ENCODE measurements around the gene TMEM187. TPM values are rescaled to one million over a fixed set of nuclear protein-coding genes. Genes with fewer than 3 reads are reported as not detected.

Gene TMEM187
- polyA plus RNA-seq, 10 donors: 2.6 to 7.9 (median 5.4) TPM

DNA sequence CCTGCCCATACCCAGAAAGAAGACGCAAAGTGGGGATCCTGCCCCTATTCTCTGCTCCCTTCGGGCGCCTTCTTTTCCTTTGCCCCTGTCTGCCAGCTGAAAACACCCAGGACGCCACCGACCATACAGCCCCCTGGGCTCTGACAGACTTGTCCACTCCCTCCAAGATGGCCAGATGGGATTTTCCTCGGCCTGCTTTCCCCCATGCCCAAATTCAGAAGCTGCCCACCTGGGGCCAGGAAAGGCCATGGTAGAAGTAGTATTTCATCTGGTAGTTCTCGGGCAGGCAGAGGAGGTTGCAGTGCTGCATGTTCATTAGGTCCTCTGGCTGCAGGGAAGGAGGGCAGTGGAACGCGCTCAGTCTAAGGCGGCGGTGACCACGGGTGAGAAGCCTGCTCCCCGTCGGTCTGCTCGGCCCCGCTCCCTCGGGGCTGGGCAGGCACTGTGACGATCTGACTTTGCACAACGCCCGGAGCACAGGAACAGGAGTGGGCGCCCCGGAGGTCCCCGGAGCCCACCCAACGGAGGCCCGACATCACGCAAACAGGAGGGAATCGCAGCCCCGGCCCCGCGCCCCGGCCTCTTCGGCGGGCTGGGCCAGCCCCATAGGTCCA lies 38.3 kb upstream of the TMEM187 start:
- DNase-seq: no peak

- DNase-seq: peak; percentile 62 to 84 (median 83)
Measured at GRCh38 chrX:153934762-153935325, 37.7 kb upstream of the TMEM187 start, which contains the start of gene NAA10. TSS of gene NAA10 (minus strand) at chrX:153935037. CDS start at chrX:153934904, 133 bp downstream.

DNA sequence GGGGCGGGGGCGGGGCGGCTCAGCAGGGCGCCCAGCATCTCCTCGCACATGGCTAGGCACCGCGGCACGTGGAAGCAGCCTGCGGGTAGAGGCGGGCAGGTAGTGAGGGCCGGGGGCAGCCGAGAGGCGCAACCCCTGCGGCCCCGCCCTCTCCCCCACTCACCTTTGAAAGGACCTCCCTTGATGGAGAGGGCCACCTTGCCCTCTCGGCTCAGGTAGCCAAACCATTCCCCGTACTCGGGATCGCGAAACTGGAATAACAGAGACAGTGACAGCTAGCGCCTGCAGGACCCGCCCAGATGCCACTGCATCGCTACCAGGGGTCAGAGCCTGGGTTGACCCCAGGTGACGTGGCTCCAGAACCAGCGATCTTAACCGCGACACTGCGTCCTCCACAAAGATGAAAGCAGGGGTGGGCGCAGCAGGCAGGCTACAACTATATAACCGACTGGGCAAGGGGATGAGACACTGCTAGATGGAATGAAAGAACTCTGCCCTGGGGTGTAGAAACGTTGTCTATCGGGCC lies 37.2 kb upstream of the TMEM187 start:
- no peak for DNase-seq

GRCh38 chrX:153937056-153937455 lies 35.5 kb upstream of the TMEM187 start:
- no peak for DNase-seq

GRCh38 chrX:153938226-153938786 lies 34.2 kb upstream of the TMEM187 start:
- no peak for DNase-seq

GRCh38 chrX:153939573-153939972 lies 33.0 kb upstream of the TMEM187 start:
- no peak for DNase-seq

DNA sequence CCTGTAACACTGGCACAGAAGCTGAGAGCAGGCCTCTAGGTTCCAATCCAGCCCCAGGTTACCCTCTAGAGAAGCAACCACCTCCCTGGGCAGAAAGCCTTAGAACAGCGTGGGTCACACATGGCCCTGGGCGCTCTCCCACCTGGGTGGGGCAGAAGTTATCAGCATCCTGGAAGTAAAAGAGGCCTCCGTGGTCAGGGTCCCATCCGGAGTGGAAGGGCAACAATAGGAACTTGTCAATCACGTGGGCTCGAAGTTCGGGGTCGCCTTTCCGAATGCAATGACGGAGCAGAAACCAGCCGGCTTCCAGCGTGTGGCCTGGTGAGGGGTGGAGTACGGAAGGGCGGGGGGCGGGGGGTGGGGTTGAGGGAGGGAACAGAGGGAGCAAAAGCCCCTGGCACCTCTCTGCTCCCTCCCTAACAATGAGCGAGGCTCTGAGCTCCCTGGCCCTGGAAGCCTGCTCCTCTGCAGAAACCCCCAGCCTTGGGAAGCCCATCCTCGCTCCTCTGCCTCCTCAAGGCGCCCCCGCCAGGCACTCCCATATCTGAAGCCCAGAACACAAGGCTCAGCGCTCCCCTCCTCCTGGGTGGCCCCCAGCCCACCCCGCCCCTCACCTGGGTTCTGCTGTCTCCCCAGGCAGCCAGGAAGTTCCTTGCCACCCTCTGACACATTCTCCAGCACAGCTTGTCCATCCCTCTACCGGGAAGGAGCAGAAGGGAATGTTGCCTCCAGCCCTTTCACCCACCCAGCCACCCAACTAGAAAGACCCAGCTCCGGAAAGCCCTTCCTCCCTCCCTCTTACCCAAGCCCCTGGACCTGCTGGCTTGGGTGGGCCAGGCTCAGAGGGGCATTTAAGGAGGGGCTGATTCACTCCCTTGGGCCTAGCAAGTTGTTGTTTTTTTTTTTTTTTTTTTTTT lies 31.0 kb upstream of the TMEM187 start:
- no peak for DNase-seq

- no peak for DNase-seq
Measured at GRCh38 chrX:153944140-153944799, 28.3 kb upstream of the TMEM187 start, which contains the start of gene RENBP. TSS of gene RENBP (minus strand) at chrX:153944643. CDS start at chrX:153944610, 33 bp downstream.

DNA sequence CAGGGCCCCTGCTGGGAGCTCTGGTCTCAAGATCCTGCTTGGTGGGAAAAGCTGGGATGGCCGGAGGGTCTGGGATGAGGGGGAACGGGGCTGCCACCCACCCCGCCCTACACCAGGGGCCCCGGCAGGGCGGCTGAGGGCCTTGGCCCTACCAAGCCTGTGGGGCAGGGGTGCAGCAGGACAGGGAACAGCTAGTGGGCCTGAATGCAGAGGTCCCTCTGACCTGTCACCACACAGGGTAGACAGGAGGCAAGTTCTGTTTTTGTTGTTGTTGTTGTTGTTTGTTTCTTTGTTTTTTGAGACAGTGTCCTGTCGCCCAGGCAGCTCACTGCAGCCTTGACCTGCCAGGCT lies 27.8 kb upstream of the TMEM187 start:
- DNase-seq: no peak

- no peak for DNase-seq
Measured at GRCh38 chrX:153945956-153946943, 26.3 kb upstream of the TMEM187 start.

- DNase-seq: peak in 2 of 3 donors; percentile 60 to 72
Measured at GRCh38 chrX:153947009-153947769, 25.4 kb upstream of the TMEM187 start.

GRCh38 chrX:153948002-153948466 lies 24.5 kb upstream of the TMEM187 start:
- no peak for DNase-seq

DNA sequence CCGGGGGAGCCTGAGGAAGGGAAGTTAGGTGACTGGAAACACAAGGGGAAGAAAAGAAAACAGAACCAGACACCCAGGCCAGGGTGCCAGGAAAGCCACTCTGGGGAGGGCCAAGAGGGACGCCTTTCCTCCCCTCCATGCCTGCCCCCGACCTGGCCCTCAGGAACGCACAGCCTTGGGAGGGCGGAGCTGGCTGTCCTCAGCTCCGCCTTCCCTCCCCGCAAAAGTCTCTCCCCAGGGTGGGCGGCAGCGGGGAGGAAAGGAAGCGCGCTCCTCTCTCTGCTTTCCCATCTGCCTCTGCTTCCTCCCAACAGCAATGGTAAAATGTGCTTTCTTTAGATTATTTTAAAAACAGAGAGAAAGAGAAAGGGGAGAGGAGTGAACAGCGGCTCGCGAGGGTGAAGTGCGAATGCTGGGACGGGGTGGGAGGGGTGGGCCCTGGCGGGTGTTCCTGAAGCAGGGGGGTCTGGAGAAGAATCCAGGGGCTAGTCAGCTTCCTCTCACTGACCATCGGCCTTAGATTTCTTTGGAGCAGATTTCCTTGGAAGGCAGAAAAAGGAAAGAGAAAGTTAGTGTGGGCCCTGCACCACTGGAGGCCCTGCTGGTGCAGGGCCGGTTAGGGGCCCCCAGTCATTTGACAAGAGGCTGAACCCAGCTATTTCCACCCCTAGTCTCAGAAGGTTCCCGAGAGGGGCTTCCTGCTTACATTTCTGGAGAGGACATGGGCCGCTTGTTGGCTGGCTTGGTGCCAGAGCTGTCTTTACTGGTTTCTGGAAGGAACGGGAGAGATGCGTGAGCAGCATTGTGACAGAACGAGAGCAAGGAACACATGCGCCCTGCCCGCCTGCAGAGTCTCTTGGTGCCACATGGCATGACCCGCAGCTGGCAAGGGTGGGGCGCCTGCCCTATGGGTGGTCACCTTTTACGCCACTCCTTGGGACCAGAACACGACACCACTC lies 23.4 kb upstream of the TMEM187 start:
- no peak for DNase-seq

DNA sequence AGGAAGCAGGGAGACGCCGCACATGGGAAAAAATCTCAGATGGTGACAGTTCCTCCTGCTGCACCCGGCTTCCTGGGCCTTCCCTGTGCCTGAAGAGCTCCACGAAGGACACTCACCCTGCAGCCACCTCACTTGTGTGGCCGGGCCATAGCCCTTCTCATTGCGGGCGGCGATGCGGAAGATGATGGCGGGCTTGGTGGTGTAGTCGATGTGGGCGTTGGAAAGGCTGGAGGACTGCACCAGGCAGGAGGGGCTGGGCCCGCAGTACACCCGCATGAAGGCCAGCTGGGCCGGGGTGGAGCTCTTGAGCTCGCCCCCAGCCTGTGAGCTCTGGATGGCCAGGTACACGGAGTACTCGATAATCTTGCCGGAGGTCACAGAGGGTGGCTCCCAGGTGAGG lies 22.4 kb upstream of the TMEM187 start:
- DNase-seq: no peak

DNA sequence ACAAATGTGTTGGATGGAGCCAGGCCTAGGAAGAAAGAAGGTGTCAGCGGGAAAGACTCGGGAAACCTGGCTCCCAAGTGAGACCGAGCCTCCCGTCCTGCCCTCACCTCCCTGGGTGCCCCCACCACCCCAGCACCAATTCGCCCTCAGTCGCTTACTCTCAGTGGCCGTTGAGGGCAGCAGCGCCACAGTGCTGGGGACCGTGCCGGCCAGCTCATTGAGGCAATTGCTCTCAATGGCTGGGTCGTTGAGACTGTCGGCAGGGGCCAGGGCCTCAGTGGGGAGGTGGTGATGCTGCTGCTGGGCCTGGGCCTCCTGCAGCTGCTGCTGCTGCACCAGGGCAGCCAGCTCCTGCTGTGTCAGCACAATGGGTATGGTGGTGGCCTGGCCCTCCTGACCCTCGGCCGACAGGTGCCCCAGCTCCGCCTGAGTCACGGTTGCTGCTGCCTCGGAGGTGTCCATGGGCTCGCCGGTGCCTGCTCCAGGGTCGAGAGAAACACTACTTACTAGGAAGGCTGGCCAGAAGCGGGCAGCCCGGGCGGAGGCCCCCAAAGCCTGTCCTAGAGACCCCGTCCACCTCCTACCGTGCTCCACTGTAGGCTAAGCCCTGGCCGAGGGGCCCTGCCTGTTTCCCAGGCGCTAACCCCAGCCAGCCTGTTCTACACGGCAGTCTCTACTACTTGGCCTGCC lies 20.7 kb upstream of the TMEM187 start:
- DNase-seq: no peak

DNA sequence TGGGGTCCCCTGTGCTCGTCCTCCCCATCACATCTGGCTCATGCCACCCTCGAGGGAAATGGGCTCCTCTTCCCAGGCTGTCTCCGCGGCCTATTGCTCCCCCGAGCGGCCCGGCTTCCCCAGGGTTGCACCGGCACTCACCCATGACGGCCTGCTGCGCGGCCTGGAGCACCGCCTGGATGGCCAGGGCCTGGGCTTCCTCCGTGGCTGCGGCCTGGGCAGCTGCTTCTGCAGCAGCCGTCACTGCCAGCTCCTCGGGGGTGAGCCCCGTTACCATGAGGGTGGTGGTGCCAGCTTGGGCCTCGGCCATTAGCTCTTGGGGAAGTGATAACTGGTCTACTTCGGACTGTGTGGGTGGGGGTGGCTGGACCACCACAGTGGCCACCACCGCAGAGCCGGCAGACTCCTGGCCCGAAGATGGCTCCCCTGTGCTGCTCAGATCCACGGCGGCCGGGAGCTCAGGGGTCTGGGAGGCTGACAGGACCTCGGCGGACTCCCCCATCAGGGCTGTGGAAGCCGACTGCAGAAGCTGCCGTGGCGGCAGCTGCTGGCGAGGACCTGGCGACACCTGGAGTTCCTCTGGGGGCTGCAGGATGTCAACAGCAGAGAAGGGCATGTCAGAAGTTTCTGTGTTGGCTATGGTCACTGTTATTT lies 20.1 kb upstream of the TMEM187 start:
- no peak for DNase-seq

- peak in 2 of 3 donors; percentile 68 to 73 for DNase-seq
Measured at GRCh38 chrX:153953342-153953830, 19.2 kb upstream of the TMEM187 start.
